HG02642 (cell line): ENCODE results near the gene HIPK2.

Experiments used
- ATAC-seq: cut with Tn5 transposase; IDR thresholded peaks from one replicate; pipeline ENCODE4 v1.9.1; 2021; ENCODE audit warnings: mild to moderate bottlenecking; ENCODE audit not compliant: unreplicated experiment, poor library complexity

The HIPK2 gene

DNA sequence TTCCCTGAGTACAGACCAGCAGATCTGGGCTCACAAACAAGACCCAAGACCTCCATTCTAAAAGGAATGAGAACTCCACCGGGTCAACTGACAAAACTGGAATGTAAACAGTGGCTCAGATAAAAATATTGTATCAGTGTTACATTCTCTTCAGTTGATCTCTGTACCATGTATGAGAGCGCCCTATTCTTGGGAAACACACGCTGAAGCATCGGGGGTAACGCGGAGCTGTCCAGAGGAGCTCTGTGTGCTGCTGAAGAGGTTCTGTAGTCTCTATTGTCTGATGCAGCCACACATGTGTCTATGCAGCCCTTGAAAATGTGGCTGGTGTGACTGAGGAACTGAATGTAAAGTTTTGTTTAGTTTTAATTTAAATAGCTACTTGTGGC, 39.7 kb downstream of the HIPK2 start:
- ATAC-seq: no peak

DNA sequence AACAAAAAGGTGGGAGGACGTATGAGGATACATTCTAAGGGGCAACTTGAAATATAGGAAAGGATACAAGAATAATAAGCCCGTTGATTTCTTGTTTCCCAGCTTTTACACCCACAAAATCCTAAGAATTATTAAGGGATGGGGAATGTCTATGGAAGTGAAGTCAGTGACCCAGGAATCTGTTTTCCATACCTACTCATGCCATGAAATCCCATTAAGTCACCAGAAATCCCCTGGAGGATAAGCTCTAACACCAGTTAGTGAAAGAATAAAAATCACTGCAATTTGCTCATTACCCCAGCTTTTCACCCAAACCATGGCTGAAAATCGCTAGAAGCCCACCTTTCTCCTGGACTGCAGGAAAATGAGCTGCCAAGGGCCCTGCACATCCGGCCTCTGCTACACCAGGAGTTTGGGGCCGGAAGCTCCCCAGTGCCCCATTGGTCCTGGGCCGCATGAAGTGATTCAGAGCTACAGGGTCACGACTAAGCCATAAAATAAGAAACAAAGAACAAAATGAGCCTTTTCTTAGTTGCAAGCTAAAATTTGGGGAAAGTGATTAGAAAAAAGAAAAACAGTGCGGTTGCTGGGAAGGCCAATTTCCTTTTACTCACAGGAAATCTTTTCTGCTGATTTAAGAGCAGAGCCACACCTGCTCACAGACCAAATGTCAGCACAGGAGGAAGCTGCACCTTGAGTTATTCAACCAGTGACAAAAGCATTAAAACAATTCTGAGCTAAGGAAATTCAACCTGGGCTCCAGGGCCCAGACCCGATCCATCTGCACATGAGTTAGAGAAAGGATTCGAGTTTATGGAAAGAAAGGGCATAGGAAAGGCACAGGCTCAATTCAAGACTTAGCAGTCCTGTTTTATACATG, 40.3 kb downstream of the HIPK2 start:
- ATAC-seq: no peak

DNA sequence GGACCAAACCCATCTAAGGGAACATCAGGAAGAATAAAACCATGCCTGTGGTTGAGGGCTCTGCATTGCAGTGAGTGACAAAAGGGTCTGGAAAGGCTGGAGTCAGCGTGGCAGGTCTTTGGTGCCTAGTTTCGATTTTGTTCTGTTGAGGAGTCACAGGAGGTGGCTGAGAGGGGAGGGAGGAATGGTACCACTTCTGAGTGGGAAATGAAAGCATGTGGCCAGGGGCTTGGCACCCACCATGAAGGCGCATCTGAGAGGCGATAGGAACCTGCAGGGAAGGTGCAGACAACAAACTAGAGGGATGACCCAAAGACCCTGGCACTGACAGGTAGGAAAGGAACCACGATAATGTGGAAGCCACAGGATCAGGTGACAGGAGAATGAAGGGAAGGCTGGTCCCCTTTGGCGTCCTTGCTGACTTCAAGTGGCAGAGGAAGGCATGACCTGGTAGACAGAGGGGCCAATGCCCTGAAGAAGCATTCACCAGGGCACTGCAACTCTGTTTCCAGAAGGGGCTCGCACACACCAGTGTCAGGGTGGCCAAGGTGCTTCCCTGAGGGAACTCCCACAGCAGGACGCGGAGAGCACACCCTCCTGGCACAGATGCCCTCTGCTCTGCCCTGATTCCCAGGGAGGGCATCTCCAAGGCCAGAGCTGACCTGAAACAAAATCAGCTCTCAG, 41.7 kb downstream of the HIPK2 start:
- ATAC-seq: no peak

DNA sequence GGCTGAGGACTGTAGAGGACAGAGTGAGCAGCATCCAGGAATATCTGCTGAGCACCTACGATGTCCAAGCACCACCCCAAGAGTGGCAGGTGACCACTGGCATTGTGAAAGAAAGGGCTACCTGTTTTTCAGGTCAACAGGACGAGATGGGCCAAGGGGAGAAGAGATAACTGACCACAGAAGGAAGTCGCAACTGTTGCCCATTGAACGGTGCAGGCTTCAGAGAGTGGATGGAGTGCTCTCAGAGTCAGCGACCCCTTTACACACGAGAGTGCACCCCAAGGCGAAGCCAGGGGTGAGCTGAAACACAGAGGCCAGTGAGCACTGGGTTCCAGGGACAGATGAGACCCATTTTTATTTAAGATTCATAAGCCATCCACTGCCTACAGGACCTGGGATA, 42.3 kb downstream of the HIPK2 start:
- ATAC-seq: no peak

DNA sequence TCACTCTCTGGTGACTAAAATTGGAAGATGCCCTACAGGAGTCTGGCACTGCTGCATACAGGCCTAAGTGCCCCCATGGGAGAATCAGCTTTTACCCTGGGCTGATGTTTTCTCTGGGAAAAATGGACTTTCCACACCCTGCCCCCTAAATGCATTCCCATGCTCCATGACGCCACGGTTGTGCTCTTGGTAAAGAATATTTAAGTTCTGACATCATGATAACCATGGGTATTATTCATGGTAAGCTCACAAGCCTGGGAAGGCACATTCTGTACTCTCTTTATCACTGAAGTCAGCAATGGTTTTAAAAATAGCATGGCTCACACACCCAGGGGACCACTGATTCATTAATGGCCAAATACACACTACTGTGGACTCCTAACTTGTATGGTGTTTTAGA, 43.4 kb downstream of the HIPK2 start:
- no peak for ATAC-seq

DNA sequence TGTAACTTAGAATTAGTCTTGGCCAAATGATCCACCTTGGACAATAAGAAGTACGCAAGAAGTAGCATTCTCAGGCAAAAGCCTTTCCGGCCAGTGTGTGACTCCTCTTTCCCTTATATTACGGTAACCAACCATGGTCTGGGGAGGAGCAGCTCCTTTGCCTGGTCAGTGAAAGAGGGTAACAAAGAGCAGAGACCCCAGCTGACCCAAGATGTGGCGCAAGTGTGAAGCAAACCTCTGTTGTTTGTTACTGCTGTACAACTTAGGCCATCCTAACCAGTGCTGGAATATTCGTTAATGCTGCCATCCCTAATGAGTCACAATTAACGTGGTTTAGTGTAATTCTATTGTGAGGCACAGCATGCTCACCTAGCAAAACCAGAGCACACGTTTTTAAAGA, 44.0 kb downstream of the HIPK2 start:
- ATAC-seq: no peak

DNA sequence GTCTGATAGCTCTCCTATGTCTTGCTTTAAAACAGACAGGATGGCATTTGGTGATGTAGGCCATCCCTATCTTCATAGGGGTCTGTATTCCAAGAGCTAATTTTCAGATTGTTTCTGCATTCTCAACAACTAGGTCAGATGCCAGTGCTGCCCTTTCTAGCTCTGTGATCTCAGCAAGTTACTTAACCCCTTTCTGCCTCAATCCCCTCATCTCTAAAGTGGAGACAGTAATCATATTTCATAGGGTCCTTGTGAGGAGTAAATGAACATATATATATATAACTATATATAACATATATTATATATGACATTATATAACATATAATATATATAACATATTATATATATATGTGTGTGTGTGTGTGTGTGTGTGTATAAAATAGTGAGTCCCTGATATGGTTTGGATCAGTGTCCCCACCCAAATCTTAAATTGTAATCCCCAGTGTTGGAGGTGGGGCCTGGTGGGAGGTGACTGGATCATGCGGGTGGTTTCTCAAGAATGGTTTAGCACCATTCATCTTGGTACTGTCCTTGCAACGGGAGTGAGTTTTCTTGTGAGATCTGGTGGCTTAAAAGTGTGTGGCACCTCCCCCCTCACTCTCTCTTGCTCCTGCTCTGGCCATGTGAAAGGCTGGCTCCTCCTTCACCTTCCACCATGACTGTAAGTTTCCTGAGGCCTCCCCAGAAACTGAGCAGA, 45.2 kb downstream of the HIPK2 start:
- ATAC-seq: no peak

DNA sequence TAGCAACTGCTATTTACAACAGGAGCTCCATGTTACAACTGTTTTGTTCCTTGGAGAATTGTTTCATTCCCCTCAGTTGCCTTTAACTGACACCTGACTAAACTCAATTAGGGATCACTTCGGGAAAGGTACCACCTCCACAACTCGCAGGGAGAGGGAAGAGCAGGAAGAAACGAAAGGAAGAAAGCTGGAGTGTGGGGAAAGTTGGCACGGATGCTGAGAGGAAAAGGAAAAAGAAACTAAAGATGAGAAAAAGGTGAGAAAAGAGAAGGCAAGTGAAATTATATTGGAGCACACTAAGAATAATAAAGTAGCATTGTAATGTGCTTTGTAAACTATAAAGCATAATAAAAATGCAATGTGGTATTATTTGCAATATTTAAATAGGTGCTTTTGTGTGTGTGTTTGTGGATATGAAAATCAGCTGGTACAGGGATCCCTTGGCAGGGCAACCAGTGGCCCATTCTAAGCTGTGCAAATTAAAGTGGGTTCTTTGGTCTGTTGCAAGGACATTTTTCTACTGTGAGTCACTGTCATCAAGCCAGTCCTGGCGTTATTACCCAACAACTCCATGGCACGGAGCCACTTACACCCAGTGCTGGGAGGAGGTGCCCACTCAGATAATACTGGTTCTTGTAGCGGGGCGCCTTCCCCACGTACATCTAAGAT, 45.9 kb downstream of the HIPK2 start:
- no peak for ATAC-seq

DNA sequence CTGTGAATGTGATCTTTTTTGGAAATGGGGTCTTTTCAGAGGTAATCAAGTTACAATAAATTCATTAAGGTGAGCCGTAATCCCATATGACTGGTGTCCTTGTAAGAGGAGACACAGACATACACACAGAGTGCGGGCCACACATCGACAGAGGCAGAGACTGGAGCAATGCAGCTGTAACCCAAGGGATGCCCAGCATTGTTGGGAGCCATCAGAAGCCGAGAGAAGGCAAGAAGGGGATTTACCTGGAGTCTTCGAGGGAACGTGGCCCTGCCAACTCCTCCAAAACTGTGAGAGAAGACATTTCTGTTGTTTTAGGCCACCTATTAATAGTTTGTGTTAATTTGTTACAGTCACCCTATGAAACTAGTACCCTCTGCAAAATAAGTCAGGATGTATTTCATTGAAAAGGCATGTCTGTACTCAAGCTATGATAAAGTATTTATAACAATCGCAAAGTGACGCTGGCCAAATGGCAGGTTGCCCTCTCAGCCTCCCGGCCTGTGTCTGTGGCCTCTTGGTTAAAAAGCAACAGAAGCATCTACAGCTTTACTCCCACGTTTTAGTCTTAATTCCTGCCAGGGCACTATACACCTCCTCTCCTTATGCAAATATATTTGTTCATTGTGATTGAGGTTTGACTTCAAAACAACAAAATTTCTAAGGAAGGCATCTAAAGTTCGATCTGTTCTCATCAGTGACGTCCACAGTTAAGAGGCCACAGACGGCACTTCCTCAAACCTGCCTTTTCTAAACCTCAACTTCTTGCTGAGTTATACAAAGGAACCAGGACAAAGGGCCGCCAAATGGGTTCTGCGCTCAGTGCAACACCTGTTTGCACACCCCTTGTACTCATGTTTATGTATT, 46.8 kb downstream of the HIPK2 start:
- peak; percentile 80 for ATAC-seq

DNA sequence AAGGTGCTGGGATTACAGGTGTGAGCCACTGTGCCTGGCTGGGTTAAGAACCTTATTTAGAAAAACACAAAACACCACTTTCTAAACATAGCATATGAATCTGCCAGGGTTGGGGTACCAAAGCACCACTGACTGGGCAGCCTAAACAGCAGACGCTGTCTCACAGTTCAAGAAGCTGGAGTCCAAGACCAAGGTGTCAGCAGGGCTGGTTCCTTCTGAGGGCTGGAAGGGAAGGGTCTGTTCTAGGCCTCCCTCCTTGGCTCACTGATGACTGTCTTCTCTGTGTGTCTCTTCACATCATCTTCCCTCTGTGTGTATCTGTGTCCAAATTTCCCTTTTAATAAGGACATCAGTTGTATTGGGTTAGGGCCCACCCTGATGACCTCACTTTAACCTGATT, 49.6 kb downstream of the HIPK2 start:
- no peak for ATAC-seq

DNA sequence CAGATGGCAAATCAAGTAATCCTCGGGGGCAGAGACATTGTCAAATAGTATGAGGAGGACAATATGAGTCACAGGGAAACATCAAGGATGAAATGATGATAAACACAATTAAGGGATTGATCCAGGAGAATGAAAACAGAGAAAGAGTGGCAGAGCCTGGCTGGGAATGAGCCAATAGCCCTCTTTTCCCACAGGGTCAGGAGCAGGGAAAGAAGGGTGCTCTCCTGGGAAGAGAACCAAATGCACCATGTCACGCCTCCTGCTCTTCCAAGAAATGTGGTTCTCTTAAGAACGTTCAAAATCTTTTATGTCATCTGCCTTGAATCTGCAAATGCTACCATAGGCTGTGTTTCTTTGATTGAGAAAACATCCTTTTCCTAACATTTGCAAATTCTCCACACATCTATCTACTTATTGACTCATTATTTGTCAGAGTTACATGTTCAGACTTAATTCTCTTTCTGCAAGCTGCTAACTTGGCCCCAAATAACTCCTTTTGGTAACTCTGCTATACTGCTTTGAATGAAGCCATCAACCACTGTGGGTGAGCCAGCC, 50.6 kb downstream of the HIPK2 start:
- ATAC-seq: no peak

DNA sequence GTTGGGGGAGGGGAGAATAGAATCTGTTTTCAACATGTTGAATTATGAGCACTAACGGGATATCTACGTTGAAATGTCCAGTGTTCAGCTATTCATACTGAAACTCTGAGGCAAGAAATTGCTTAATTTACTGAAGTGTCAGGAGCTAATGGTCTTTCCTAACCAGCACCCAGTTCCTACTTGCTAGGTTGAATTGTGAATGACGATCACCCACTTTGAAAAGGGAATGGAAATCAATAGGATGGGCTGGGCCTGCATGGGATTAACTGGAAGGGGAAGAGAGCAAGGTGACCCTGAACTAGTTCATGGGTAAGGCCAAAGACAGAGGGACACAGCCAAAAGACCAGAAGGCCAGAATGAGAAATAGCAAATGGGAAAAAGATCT, 51.3 kb downstream of the HIPK2 start:
- ATAC-seq: no peak

DNA sequence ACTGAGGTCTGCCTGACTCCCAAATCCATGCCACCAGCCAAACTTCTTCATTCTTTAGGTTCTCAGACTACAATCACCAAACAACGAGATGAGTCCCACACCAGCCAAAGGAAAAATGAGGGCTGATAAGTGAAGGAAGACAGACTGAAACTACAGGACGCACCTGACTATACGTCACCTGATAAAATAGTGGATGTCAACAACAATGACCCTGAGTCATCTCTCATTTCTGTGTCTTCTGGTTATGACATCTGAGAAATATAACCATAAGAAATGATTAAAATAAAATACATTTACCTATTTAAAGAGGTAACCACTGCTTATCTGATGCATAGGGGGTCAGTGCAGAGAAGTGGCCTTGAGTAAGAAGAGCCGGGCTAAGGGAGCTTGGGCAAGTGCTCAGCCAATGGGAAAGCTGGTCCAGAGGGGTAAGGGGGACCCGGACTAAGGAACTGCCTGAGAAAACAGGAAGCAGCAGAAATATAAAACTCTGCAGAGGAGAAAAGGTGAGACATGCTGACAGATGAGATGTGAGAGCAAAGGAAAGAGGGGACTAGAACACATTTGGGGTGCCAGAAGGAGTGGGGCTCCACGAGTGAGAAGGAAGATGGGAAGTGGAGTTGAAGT, 51.8 kb downstream of the HIPK2 start:
- ATAC-seq: no peak

DNA sequence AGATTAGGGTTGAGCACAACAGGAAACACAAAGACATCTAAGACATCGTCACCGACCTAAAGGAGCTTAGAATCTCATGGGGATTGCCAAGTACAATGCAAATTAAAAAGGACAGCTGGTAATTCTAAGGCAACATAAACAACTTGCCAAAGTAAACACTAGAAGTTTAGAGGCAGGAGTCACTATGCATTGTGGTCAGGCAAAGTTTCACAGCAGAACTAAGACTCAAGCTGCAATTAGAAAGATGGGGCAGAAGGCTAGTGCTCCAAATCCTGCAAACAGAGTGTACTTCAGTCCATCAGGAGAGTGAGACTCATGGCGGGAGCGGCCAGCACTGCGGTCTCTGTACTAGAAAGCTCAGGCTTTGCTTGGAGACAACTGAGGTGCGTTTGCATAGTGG, 52.7 kb downstream of the HIPK2 start:
- peak; percentile 80 for ATAC-seq

DNA sequence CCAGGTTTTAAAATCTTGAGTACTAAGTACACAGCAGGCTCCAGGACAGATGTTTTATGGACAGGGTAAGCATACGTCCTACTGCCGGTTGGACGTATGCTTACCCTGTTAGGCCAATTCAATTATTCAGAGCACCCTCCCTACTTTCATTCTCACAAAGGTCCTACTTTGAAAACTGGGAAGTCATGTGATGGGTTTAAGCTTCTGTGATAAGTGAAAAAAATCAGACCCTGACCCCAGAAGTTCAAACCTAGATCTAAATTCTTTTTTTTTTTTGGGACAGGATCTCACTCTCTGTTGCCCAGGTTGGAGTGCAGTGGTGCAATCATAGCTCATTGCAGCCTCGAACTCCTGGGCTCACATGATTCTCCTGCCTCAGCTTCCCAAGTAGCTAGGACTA, 55.2 kb downstream of the HIPK2 start:
- no peak for ATAC-seq

DNA sequence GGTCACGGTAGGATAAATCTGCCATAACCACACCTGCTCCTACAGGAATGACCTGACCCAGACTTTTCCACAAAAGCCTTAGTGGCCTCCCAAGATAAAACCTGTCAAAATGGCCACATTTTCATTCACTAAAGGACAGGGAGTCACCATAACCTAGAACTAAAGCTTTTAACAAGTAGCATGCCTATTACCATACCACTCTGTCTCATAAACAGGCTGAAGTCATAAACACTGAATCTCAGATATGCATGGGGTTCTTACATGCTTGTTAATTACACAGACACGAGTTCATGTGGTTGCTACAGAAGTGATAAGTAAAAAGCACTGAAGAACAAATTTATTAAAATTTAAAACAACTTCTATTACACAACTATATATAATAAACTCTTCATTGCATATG, 56.0 kb downstream of the HIPK2 start:
- ATAC-seq: no peak

DNA sequence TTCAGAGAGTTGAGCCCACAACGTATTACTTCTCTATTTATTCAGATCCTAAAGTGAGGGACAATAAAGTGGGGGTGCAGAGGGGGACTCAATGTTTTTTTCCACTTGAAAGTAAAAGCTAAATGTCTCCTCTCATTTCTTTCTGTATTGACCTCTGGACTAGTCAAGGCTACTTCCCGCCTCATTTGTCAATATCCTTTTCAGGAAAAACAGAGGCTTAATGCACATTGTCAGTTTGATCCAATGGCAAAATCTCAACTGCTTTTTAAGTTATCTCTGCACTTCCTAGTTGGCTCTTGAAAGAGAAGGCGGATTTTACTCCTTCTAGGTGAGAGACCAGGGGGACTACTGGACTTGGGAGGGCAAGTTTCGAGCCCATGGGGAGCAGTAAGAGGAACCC, 56.4 kb downstream of the HIPK2 start:
- ATAC-seq: no peak

DNA sequence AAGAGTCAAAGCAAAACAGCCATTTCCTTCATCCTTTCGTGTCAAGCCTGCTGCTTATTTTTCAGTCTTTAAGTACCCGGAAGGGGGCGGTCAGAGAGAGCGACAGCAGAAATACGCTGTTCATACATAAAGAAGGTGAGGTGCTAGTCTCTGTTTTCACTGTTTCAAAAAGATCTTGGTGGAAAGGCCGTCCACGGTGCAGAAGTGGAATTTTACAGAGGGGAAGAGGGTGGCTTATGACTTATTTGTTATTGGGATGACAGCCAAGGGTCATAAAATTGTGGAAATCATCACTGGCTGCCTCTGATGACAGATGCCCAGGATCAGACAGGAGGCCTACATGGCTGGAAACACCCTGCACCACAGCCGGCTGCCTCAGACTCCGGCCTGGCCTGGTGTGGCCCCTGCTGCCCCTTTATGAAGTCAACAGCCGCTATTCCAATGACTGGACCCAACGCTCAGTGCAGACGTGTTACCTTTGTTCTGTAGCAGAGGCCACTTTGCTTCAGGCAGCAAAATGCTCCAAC, 57.0 kb downstream of the HIPK2 start:
- no peak for ATAC-seq

DNA sequence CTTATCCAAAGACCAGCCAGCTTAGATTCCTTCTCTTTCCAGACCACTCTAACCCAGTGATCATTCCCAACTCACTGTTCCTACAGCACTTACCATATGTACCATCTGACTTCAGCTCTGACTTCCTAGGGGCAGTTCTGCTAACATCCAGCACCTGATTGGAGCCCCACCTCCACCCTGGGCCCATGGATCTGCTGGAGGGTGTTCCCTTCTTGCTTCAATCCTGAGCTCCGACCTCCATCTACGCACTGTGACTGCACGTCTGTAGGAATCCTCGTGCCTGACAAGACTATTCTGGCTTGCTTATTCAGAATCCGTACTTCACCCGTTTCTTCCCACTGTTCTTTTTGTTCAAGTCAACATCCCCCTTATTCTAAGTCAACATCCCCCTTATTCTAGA, 57.6 kb downstream of the HIPK2 start:
- ATAC-seq: no peak
